Body of pancreas (tissue), 4 donors: Measurements from ENCODE around the gene PTGES2. TPM values are rescaled to one million over a fixed set of nuclear protein-coding genes. Genes with fewer than 3 reads are reported as not detected.
A peak's percentile ranks its signal among the peaks of the same experiment; 100 is the strongest.
"Not testable (repeated sequence)": the region's sequence is repeated elsewhere in the genome, so short reads cannot be mapped to it uniquely, and the experiment has no call there.

ENCODE experiments used
- ATAC-seq: fragments of 150-250 bp; one replicate; pipeline ENCODE4 v1.9.1; 2016
- DNase-seq, 4 donors: peaks; one replicate each; pipeline ENCODE4 v3.0.0-alpha.2; 2019
- H3K27ac ChIP-seq, 4 donors: fragments of 200-600 bp; sonication (generic); 1 replicate in 3 of 4; 2 replicates in 1 of 4; pipeline versions ENCODE4 v1.5.1 to v1.6.1; 2016 to 2019; ENCODE audit warnings: mild to moderate bottlenecking in 1 of 4, mixed read lengths in 1 of 4, moderate library complexity in 1 of 4
- H3K27me3 ChIP-seq, 2 donors: fragments of 200-600 bp; sonication (generic); one replicate each; pipeline ENCODE4 v1.6.0; 2016; ENCODE audit warnings: mild to moderate bottlenecking in 1 of 2
- H3K36me3 ChIP-seq, 2 donors: fragments of 200-600 bp; sonication (generic); replicated peaks in 1 of 2; 2 replicates each; pipeline ENCODE4 v1.5.1; 2016; ENCODE audit warnings: low read depth in 2 of 2; ENCODE audit not compliant: insufficient read depth in 1 of 2
- H3K4me1 ChIP-seq: fragments of 200-600 bp; sonication (generic); one replicate; pipeline ENCODE4 v1.6.0; 2016
- H3K4me3 ChIP-seq, 2 donors: fragments of 200-600 bp; sonication (generic); 1 replicate in 1 of 2; 2 replicates in 1 of 2; pipeline ENCODE4 v1.5.1; 2016 to 2019
- H3K9me3 ChIP-seq, 3 donors: fragments of 200-600 bp; sonication (generic); 1 replicate in 2 of 3; 2 replicates in 1 of 3; pipeline ENCODE4 v1.5.1; 2016
- POLR2A ChIP-seq, 3 donors: fragments of 450-650 bp; IDR thresholded peaks; one replicate each; pipeline ENCODE4 v1.6.1; 2016; ENCODE audit warnings: antibody characterized with exemption in 3 of 3, mild to moderate bottlenecking in 2 of 3
- WGBS, 2 donors: methylation state at CpG; one replicate each; pipeline ENCODE4 v1.1.5; 2017; 5-methylcytosine and 5-hydroxymethylcytosine counted together
- intact Hi-C: fragments of 100-400 bp; cut with DNase I; formaldehyde crosslinking; loops from one replicate; pipeline ENCODE4 v1.15.1; 2023
- total RNA-seq, 2 donors: library from RNA; depleted of rRNA; stranded (reverse); fragments of >200 nt; gene quantifications; one replicate each; pipeline ENCODE4 v1.1.0, GENCODE V29; 2016
- TF ChIP-seq, protein P1 (sequence below), 7 experiments: fragments of 450-650 bp in 4 of 7; fragments of 200-600 bp in 3 of 7; sonication (generic) in 3 of 7; IDR thresholded peaks; one replicate each; pipeline ENCODE4 v1.5.1; 2016 to 2019; ENCODE audit warnings: antibody characterized with exemption in 7 of 7

Gene PTGES2
- total RNA-seq, 2 donors from 2014 or later, result 55.8 to 145 TPM

DNA sequence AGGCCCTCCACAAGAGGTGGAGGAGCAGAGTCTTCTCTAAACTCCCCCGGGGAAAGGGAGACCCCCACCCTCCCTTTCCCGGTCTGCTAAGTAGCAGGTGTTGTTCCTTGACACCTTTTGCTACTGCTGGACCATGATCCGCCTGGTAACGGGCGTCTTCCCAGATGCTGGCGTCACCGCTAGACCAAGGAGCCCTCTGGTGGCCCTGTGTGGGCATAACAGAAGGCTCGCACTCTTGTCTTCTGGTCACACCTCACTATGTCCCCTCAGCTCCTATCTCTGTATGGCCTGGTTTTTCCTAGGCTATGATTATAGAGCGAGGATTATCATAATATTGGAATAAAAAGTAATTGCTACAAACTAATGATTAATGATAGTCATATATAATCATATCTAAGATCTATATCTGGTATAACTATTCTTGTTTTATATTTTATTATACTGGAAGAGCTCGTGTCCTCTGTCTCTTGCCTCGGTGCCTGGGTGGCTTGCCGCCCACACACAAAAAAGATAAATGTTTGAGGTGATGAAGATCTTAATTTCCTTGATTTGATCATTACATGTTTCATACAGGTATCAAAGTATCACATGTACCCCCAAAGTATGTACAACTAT, 2.6 kb upstream of the PTGES2 start:
- not testable (repeated sequence) for H3K9me3 ChIP-seq, H3K27me3 ChIP-seq, ATAC-seq, H3K36me3 ChIP-seq, H3K4me3 ChIP-seq, H3K27ac ChIP-seq
- intact Hi-C loops, result loop anchor here (10.0 kb wide), 1 partner anchor 185 kb away; no protein-coding TSS in a partner anchor
- TF ChIP-seq, protein P1, sequence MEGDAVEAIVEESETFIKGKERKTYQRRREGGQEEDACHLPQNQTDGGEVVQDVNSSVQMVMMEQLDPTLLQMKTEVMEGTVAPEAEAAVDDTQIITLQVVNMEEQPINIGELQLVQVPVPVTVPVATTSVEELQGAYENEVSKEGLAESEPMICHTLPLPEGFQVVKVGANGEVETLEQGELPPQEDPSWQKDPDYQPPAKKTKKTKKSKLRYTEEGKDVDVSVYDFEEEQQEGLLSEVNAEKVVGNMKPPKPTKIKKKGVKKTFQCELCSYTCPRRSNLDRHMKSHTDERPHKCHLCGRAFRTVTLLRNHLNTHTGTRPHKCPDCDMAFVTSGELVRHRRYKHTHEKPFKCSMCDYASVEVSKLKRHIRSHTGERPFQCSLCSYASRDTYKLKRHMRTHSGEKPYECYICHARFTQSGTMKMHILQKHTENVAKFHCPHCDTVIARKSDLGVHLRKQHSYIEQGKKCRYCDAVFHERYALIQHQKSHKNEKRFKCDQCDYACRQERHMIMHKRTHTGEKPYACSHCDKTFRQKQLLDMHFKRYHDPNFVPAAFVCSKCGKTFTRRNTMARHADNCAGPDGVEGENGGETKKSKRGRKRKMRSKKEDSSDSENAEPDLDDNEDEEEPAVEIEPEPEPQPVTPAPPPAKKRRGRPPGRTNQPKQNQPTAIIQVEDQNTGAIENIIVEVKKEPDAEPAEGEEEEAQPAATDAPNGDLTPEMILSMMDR (IDR thresholded peaks at IDR 0.05), result peak in 5 of 7 experiments; percentile 19 to 47 (median 40)
- 27 to 33% methylated on average over 8 to 9 of the region's 12 CpGs for WGBS, 2 donors
- DNase-seq, result peak; percentile 68 to 78 (median 72)
- H3K4me1 ChIP-seq, result peaks cover 27% of the 10 kb centered on the region

DNA sequence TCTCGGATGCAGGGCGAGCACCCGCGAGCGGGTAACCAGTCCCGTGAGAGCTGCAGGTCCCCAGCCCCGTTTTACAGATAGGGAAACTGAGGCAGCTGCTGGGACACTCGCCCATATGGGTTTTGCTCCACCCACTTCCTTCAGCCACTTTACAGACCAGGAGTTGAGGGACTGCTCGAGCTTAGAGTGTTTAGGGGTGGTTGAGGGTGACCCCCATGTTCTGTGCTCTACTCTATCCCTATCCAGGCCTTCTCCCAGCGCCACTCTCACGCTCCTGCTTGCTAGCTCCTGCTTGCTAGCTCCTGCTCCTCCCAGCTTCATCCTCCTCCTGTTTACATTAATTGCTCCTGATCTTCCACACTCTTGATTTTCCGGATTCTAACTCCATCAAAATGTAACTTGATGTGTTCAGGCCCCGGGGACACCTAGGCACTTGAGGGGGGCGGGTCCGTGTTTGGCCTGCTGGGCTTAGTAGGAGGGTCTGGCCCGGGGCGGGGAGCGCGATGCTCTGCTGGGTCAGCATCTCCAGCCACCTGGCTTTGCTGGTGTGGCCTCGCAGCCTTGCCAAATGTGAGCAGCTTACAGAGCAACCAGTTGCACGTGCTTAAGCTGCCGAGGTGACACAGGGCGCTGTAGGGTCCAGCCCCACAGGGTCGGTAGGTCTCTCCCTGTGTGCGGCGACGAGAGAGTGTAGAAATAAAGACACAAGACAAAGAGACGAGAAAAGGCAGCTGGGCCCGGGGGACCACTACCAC, 1.5 kb upstream of the PTGES2 start:
- H3K4me1 ChIP-seq, result peaks cover 32% of the 10 kb centered on the region
- 52 to 73% methylated on average over 19 to 26 of the region's 29 CpGs for WGBS, 2 donors
- TF ChIP-seq, protein P1 (IDR thresholded peaks at IDR 0.05), result no peak
- no peak for TF ChIP-seq POLR2A (IDR thresholded peaks at IDR 0.05)
- ATAC-seq (no peak), DNase-seq (no peak)
- H3K36me3 ChIP-seq, result peaks cover 0 to 3% of the 10 kb centered on the region in 2 donors
- no peaks in the 10 kb centered on the region for H3K27me3 ChIP-seq
- no peaks in the 10 kb centered on the region for H3K9me3 ChIP-seq
- peak overlapping the region in 3 of 4 donors; percentile 98 to 100 (median 99) for H3K27ac ChIP-seq
- intact Hi-C loops, result loop anchor here (10.0 kb wide), 1 partner anchor 184 kb away; no protein-coding TSS in a partner anchor
- H3K4me3 ChIP-seq, result peak overlapping the region; percentile 65 to 99

DNA sequence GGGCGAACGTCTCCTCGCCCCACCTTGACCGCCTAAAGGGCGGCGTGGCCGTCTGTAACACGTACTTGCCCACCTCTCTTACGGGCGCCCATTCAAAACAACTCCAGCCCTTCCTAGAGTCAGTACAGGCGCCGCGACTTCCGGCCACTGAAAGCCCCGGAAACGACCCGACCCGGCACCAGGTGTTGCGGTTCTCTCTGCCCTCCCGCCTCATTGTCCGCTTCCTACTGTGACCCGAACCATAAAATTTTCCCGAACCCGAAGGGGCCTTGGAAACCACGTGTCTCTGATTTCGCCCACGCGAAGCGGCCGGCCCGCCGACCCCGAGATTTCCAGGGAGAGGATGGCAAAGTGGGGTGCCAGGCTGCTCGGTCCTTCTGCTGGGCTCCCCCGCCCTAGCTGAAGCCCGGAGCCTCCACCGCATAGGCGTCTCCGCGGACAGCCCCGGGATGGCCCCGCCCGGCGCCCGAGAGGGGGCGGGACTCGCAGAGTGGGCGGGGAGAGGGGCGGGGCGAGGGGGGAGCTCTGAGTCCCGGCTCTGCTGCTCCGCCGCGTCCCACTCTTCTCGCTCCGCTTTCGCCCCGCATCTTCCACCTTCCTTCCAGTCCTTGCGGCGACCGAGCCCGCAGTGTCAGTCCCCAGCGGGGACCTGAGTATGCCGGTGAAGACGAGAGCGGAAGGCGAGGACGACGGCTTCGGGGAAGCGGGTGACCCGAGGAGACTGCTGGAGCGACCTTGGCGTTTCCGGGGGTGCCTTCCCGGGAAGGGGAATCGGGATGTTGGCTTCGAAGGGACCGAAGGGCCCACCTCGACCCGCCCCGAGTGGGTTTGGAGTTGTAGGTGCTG, 684 bp upstream of the PTGES2 start:
- Histone ChIP-seq H3K36me3 (peaks cover 4% of the 10 kb centered on the region in 2 donors), H3K27me3 (no peaks in the 10 kb centered on the region), H3K9me3 (no peaks in the 10 kb centered on the region), H3K4me1 (peaks cover 32% of the 10 kb centered on the region), H3K4me3 (peak overlapping the region; percentile 65 to 99), H3K27ac (peak overlapping the region; percentile 96 to 100 (median 98))
- DNase-seq, result peak; percentile 84 to 89 (median 85)
- ATAC-seq, result peak; percentile 89
- 0 to 1% methylated on average over 29 to 79 of the region's 82 CpGs for WGBS, 2 donors
- intact Hi-C loops, result loop anchor here (10.0 kb wide), 1 partner anchor 183 kb away; no protein-coding TSS in a partner anchor
- peak in 2 of 3 donors; percentile 60 to 68 for TF ChIP-seq POLR2A (IDR thresholded peaks at IDR 0.05)
- TF ChIP-seq, protein P1 (IDR thresholded peaks at IDR 0.05), result peak in 2 of 7 experiments; percentile 1 to 13

DNA sequence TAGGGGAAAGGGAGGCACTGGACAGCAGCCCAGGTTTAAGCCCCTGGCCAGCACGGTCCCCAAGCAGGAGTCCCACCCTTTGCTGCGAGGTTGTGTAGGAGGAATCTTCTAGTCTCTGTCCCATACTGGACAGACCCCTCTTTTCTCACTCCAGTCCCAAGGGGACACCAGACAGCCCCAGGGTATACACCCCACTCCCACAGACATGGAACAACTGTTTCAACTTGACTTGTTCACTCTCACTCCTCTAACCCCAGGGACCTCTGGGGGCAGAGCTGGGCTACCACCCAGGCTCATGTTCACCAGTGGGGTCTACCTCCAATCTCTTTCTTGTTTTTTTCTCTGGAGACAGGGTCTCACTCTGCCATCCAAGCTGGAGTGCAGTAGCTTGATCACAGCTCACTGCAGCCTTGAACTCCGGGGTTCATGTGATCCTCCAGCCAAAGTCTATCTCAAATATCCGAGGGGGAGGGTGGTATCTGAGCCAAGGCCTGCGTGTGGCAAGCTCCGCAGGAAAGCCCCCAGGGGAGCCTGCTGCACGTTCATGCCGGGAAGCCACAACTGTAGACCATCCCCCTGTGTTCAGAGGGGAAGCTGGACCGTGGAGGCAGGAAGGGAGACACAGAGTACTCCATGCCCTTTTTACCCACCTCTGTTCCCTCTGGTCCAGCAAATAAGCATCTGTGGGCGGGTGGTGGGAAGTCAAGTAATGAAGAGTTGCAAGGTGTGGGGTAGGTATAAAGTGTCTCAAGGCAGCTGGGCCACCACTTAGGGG, 1.8 kb downstream of the PTGES2 start:
- Histone ChIP-seq H3K27ac (peak overlapping the region in 1 of 4 donors; percentile 8), H3K36me3 (peaks cover 4 to 9% of the 10 kb centered on the region in 2 donors), H3K4me1 (peaks cover 32% of the 10 kb centered on the region), H3K4me3 (no peak overlapping the region), H3K27me3 (no peaks in the 10 kb centered on the region), H3K9me3 (no peaks in the 10 kb centered on the region)
- intact Hi-C loops, result loop anchor here (10.0 kb wide), 1 partner anchor 181 kb away; no protein-coding TSS in a partner anchor
- TF ChIP-seq POLR2A (IDR thresholded peaks at IDR 0.05), result no peak
- TF ChIP-seq, protein P1 (IDR thresholded peaks at IDR 0.05), result no peak
- ATAC-seq (no peak), DNase-seq (peak in 1 of 4 donors; percentile 11)
- 56 to 64% methylated on average over 10 of the region's 10 CpGs for WGBS, 2 donors
